CD4-positive, CD25-positive, alpha-beta regulatory T cell (primary cell): Measurements from ENCODE around the gene MAP7. TPM values are rescaled to one million over a fixed set of nuclear protein-coding genes. Genes with fewer than 3 reads are reported as not detected.

Source experiments
- ATAC-seq, 2 donors: fragments of 150-1000 bp; cut with Tn5 transposase; one replicate each; pipeline ENCODE4 v1.10.0; 2021; ENCODE audit warnings: low read depth in 2 of 2, moderate number of reproducible peaks in 2 of 2, moderate library complexity in 1 of 2
- DNase-seq, 3 donors: peaks; one replicate each; pipeline versions ENCODE4 v3.0.0 to v3.0.0-alpha.2; 2012 to 2022; ENCODE audit warnings: mixed read lengths in 1 of 3
- H3K27ac ChIP-seq: one replicate; pipeline ENCODE4 v1.7.0; 2013; ENCODE audit warnings: mild to moderate bottlenecking, low read length; ENCODE audit not compliant: insufficient read depth, poor library complexity, severe bottlenecking
- H3K27me3 ChIP-seq: one replicate; pipeline ENCODE4 v1.7.0; 2013; ENCODE audit warnings: low read length; ENCODE audit not compliant: control insufficient read depth, insufficient read depth
- H3K36me3 ChIP-seq: one replicate; pipeline ENCODE4 v1.7.0; 2013; ENCODE audit warnings: mild to moderate bottlenecking, low read length, moderate library complexity; ENCODE audit not compliant: control insufficient read depth, insufficient read depth
- H3K4me1 ChIP-seq: 2 replicates; pipeline ENCODE4 v1.7.0; 2013; ENCODE audit warnings: mild to moderate bottlenecking, low read length; ENCODE audit not compliant: insufficient read depth, control insufficient read depth, poor library complexity, severe bottlenecking
- H3K4me3 ChIP-seq: one replicate; pipeline ENCODE4 v1.7.0; 2013; ENCODE audit warnings: low read depth, mild to moderate bottlenecking, low read length, moderate library complexity
- H3K9me3 ChIP-seq, 2 experiments: 1 replicate in 1 of 2; 2 replicates in 1 of 2; pipeline ENCODE4 v1.7.0; 2013; ENCODE audit warnings: low read length in 2 of 2, mild to moderate bottlenecking in 1 of 2, moderate library complexity in 1 of 2; ENCODE audit not compliant: control insufficient read depth in 2 of 2
- H3K27ac Mint-ChIP-seq, 3 donors: one replicate each; pipeline ENCODE4 v1.8.0; 2020 to 2022; ENCODE audit warnings: mild to moderate bottlenecking in 3 of 3, mixed read lengths in 3 of 3, moderate library complexity in 2 of 3
- H3K27me3 Mint-ChIP-seq: one replicate; pipeline ENCODE4 v1.8.0; 2022; ENCODE audit warnings: mild to moderate bottlenecking, mixed read lengths
- H3K36me3 Mint-ChIP-seq: one replicate; pipeline ENCODE4 v1.8.0; 2020; ENCODE audit warnings: mixed read lengths
- H3K4me1 Mint-ChIP-seq, 4 donors: one replicate each; pipeline ENCODE4 v1.8.0; 2020 to 2022; ENCODE audit warnings: mixed read lengths in 4 of 4, mild to moderate bottlenecking in 1 of 4
- H3K4me3 Mint-ChIP-seq, 4 donors: one replicate each; pipeline ENCODE4 v1.8.0; 2020 to 2022; ENCODE audit warnings: mild to moderate bottlenecking in 4 of 4, mixed read lengths in 4 of 4, moderate library complexity in 3 of 4
- H3K9me3 Mint-ChIP-seq, 7 donors: one replicate each; pipeline ENCODE4 v1.8.0; 2020 to 2022; ENCODE audit warnings: mixed read lengths in 7 of 7, mild to moderate bottlenecking in 3 of 7, moderate library complexity in 2 of 7
- polyA plus RNA-seq, 4 donors: library from polyadenylated mRNA; unstranded; fragments of 300-500 nt; fragmentation: Illumina TruSeq; gene quantifications; one replicate each; pipeline ENCODE4 v1.2.3, GENCODE V29; 2021
- total RNA-seq: library from RNA; stranded (reverse); gene quantifications from one replicate; pipeline ENCODE4 v1.2.3, GENCODE V29; 2022

Gene MAP7
- total and polyA plus RNA-seq, 5 donors from 2014 or later: 0.06 to 0.72 (median 0.21) TPM

DNA sequence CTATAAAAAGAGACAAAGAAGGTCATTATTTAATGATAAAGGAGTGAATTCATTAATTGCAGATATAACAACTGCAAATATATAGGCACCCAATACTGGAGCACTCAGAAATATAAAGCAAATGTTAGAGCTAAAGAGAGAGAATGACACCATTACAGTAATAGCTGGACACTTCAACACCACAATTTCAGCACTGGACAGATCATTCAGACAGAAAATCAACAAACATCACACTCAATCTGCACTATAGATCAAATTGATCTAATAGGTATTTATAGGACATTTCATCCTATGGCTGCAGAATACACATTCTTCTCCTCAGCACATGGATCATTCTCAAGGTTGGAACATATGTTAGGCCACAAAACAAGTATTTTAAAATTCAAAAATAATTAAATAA lies 72.7 kb downstream of the MAP7 start:
- Histone ChIP-seq H3K9me3 (no peaks in the 10 kb centered on the region), H3K27me3 (no peaks in the 10 kb centered on the region), H3K36me3 (no peaks in the 10 kb centered on the region), H3K4me3 (no peak overlapping the region), H3K4me1 (no peaks in the 10 kb centered on the region), H3K27ac (no peak overlapping the region)
- Mint-ChIP-seq H3K36me3 (no peaks in the 10 kb centered on the region), H3K4me3 (no peak overlapping the region), H3K4me1 (no peaks in the 10 kb centered on the region), H3K9me3 (peaks cover 0 to 4% (median 1%) of the 10 kb centered on the region in 7 donors), H3K27me3 (peaks cover 19% of the 10 kb centered on the region), H3K27ac (no peak overlapping the region)
- DNase-seq (no peak), ATAC-seq (no peak)

DNA sequence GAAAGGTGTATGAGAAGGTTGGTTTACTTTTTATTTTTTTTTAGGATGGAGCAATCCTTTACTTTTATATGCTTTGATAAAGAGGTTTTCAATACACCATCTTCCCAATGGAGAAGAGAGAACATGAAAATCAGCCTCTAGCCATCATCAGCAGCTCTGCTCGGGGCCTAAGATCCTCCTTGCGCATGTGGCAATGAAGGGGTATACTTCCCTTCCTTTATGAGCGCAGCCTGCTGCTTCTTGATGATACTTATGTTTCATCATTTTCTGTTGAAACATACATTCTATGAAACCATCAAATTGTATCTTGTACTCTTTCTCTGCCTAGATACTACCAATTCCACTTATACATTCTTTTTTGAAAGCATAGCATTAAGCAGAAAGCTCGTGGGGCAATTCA lies 74.5 kb downstream of the MAP7 start:
- H3K36me3 Mint-ChIP-seq: no peaks in the 10 kb centered on the region
- ATAC-seq (no peak), DNase-seq (no peak)
- Histone ChIP-seq H3K36me3 (no peaks in the 10 kb centered on the region), H3K27me3 (no peaks in the 10 kb centered on the region), H3K4me3 (no peak overlapping the region), H3K9me3 (no peaks in the 10 kb centered on the region), H3K27ac (no peak overlapping the region), H3K4me1 (no peaks in the 10 kb centered on the region)
- H3K9me3 Mint-ChIP-seq: peaks cover 0 to 4% (median 0%) of the 10 kb centered on the region in 7 donors
- no peak overlapping the region for H3K4me3 Mint-ChIP-seq
- no peak overlapping the region for H3K27ac Mint-ChIP-seq
- H3K4me1 Mint-ChIP-seq: peaks cover 0 to 8% (median 1%) of the 10 kb centered on the region in 4 donors
- peaks cover 19% of the 10 kb centered on the region for H3K27me3 Mint-ChIP-seq

DNA sequence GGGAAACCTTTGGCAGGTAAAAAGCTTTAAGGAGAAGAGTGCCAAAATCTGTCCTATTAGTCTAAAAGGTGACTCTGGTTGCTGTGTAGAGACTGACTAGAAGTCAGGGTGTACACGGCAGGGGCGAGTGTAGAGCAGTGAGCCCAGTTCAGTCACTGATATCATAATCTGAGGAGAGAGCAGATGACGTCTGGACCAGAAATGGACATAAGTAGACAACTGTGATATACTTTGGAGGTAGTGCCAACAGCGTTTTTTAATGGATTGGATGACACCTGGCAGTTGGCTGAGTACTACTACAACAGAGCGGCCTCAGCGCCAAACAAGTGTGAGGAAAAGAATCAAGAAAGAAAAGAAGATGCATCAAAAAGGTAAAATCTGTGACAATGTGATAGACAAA lies 76.0 kb downstream of the MAP7 start:
- no peaks in the 10 kb centered on the region for H3K4me1 ChIP-seq
- DNase-seq (no peak), ATAC-seq (no peak)
- no peaks in the 10 kb centered on the region for H3K27me3 ChIP-seq
- H3K36me3 ChIP-seq: no peaks in the 10 kb centered on the region
- H3K4me3 ChIP-seq: no peak overlapping the region
- Mint-ChIP-seq H3K4me1 (peaks cover 0 to 11% (median 1%) of the 10 kb centered on the region in 4 donors), H3K36me3 (no peaks in the 10 kb centered on the region), H3K27ac (no peak overlapping the region), H3K4me3 (no peak overlapping the region), H3K9me3 (peaks cover 0 to 4% (median 0%) of the 10 kb centered on the region in 7 donors), H3K27me3 (peaks cover 18% of the 10 kb centered on the region)
- no peaks in the 10 kb centered on the region for H3K9me3 ChIP-seq
- H3K27ac ChIP-seq: no peak overlapping the region

DNA sequence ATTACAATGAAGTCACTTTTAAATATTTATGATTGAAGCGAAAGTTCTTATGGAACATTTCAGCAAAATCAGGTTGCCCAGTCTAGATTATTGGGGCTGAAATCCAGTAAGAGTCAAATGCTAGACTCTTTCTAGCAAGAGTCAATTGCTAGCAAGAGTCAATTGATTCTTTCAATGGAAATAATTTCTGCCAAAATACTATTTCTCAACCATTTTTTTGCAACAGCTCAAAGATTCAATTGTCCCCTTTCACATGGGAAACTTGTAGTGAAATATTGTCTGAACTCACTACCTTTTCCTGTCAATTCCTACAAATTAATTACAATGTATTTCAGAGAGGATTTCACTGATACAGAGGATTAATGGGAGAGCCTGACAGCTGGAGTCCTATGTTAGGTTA lies 78.3 kb downstream of the MAP7 start:
- Mint-ChIP-seq H3K27ac (no peak overlapping the region), H3K27me3 (peaks cover 15% of the 10 kb centered on the region), H3K36me3 (no peaks in the 10 kb centered on the region), H3K4me3 (no peak overlapping the region), H3K9me3 (peaks cover 0 to 4% (median 0%) of the 10 kb centered on the region in 7 donors), H3K4me1 (peaks cover 0 to 12% (median 1%) of the 10 kb centered on the region in 4 donors)
- ATAC-seq (no peak), DNase-seq (no peak)
- Histone ChIP-seq H3K27me3 (peaks cover 3% of the 10 kb centered on the region), H3K4me3 (no peak overlapping the region), H3K9me3 (no peaks in the 10 kb centered on the region), H3K27ac (no peak overlapping the region), H3K4me1 (no peaks in the 10 kb centered on the region), H3K36me3 (no peaks in the 10 kb centered on the region)

DNA sequence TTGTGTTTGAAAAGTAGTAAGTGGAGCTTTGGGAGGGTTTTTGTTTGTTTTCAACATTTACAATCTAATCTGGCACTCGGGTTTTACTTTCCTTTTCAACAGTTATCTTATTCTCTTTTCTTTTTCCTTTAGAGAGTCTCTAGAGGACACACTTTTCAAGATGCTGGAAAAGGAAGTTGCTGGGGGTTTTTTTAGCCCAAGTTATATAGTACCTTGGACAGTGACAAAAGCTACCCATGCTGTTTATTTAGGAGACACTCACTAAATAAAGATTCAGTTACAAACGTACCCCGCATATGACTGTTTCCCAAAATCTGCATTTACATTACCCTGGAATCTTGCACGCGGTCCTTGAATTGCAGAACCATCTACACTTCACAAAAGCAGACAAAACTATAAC lies 78.8 kb downstream of the MAP7 start:
- no peak for ATAC-seq
- no peaks in the 10 kb centered on the region for H3K9me3 ChIP-seq
- no peaks in the 10 kb centered on the region for H3K4me1 ChIP-seq
- no peak overlapping the region for H3K27ac ChIP-seq
- no peak overlapping the region for H3K4me3 ChIP-seq
- no peak overlapping the region for H3K27ac Mint-ChIP-seq
- H3K9me3 Mint-ChIP-seq: peaks cover 0 to 4% (median 0%) of the 10 kb centered on the region in 7 donors
- H3K27me3 ChIP-seq: peaks cover 5% of the 10 kb centered on the region
- H3K36me3 ChIP-seq: no peaks in the 10 kb centered on the region
- no peak overlapping the region for H3K4me3 Mint-ChIP-seq
- peaks cover 15% of the 10 kb centered on the region for H3K27me3 Mint-ChIP-seq
- H3K36me3 Mint-ChIP-seq: no peaks in the 10 kb centered on the region
- peaks cover 0 to 12% (median 1%) of the 10 kb centered on the region in 4 donors for H3K4me1 Mint-ChIP-seq
- no peak for DNase-seq

DNA sequence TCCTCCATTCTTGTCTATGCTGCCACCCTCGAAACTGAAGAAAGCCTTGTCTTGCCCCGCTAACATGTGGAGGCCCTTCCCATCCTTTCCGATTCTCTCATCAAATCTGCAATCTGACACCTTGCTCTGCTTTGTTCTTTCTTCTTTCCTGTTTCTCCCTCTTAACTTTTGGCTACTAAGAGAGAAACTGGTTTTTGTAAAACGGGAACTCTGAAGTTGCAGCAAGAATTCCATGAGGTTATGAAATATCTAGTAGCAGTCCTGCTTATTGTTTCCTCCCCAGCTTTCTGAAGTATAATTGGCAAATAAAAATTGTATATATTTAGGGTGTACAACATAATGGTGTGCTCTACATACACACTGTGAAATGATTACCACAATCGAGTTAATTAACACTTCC lies 80.2 kb downstream of the MAP7 start:
- H3K27me3 Mint-ChIP-seq: peaks cover 15% of the 10 kb centered on the region
- no peaks in the 10 kb centered on the region for H3K9me3 ChIP-seq
- H3K27me3 ChIP-seq: peaks cover 5% of the 10 kb centered on the region
- no peak overlapping the region for H3K4me3 ChIP-seq
- H3K4me3 Mint-ChIP-seq: no peak overlapping the region
- H3K9me3 Mint-ChIP-seq: peaks cover 0 to 4% (median 0%) of the 10 kb centered on the region in 7 donors
- H3K4me1 Mint-ChIP-seq: peaks cover 0 to 12% (median 1%) of the 10 kb centered on the region in 4 donors
- no peaks in the 10 kb centered on the region for H3K36me3 Mint-ChIP-seq
- no peaks in the 10 kb centered on the region for H3K4me1 ChIP-seq
- no peak overlapping the region for H3K27ac ChIP-seq
- H3K36me3 ChIP-seq: no peaks in the 10 kb centered on the region
- H3K27ac Mint-ChIP-seq: no peak overlapping the region
- DNase-seq (no peak), ATAC-seq (no peak)

DNA sequence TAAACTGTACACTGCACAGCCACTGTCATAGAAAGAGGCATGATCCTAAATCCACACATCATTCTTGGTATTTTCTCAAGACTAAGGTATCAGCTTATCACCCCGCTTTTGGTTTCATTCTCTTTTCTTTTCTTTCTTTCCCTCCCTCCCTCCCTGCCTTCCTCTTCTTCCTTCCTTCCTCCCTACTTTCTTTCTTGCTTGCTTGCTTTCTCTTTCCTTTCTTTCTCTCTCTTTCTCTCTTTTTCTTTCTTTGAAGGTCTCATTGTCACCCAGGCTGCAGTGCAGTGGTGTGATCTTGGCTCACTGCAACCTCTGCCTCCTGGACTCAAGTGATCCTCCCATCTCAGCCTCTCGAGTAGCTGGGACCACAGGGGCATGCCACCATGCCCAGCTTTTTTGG lies 81.1 kb downstream of the MAP7 start:
- Mint-ChIP-seq H3K4me3 (no peak overlapping the region), H3K36me3 (no peaks in the 10 kb centered on the region), H3K27ac (no peak overlapping the region), H3K9me3 (peaks cover 0 to 3% (median 0%) of the 10 kb centered on the region in 7 donors), H3K27me3 (peaks cover 15% of the 10 kb centered on the region), H3K4me1 (peaks cover 0 to 12% (median 1%) of the 10 kb centered on the region in 4 donors)
- no peaks in the 10 kb centered on the region for H3K4me1 ChIP-seq
- no peaks in the 10 kb centered on the region for H3K9me3 ChIP-seq
- H3K27me3 ChIP-seq: peaks cover 7% of the 10 kb centered on the region
- no peak overlapping the region for H3K27ac ChIP-seq
- H3K4me3 ChIP-seq: no peak overlapping the region
- DNase-seq (no peak), ATAC-seq (no peak)
- no peaks in the 10 kb centered on the region for H3K36me3 ChIP-seq

DNA sequence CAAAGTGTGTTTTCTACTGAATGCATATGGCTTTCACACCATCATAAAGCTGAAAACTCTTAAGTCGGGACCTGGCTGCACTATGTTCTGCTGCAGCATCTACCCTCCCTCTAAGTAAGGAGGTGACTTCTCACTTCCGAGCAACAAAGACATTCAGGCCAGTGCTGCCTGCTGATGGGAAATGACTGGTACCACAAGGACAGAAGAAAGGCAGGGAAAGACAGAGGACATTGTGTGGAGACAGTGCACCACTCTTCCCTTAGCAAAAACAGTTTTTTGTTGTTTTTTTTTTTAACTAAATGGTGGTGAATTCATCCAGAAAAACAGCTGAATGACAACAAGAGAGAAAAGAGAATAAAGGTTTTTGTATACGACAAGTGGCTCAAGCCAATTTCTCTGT lies 81.5 kb downstream of the MAP7 start:
- Histone ChIP-seq H3K9me3 (no peaks in the 10 kb centered on the region), H3K4me1 (no peaks in the 10 kb centered on the region), H3K4me3 (no peak overlapping the region), H3K27me3 (peaks cover 7% of the 10 kb centered on the region), H3K27ac (no peak overlapping the region), H3K36me3 (no peaks in the 10 kb centered on the region)
- H3K27me3 Mint-ChIP-seq: peaks cover 15% of the 10 kb centered on the region
- DNase-seq (no peak), ATAC-seq (no peak)
- H3K4me3 Mint-ChIP-seq: no peak overlapping the region
- no peaks in the 10 kb centered on the region for H3K36me3 Mint-ChIP-seq
- H3K9me3 Mint-ChIP-seq: peaks cover 0 to 3% (median 0%) of the 10 kb centered on the region in 7 donors
- H3K4me1 Mint-ChIP-seq: peaks cover 0 to 12% (median 1%) of the 10 kb centered on the region in 4 donors
- no peak overlapping the region for H3K27ac Mint-ChIP-seq
